ENCODE data around the gene AMPD3.

Gene AMPD3

DNA sequence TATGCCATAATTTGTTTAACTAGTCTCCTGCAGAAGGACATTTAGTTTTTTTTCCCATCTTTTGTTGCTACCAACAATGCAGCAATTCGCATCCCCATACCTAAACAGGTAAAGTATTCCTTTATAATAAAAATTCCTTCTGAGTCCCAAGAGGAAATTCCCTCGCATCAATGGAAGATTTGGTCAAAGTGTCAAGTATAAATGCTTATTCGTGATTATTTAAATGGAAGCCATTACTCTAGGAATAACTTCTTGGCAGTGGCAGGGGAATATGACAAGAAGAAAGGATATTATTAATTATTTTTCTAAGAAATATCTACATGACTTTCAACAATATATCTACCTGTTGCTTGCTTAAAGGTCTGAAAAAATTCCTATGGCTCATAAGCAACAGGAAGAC is 60.4 kb downstream of the AMPD3 start:
- 89 to 95% methylated on average over 2 to 3 of the region's 3 CpGs for WGBS, 2 experiments
- Histone ChIP-seq H3K27me3 (ENCODE audit: control insufficient read depth, insufficient read depth, low read length, poor library complexity, severe bottlenecking) (no peaks in the 10 kb centered on the region), H3K4me1 (ENCODE audit: control insufficient read depth, insufficient read depth, low read length) (peaks cover 7% of the 10 kb centered on the region), H3K27ac (ENCODE audit: insufficient read depth, low read depth, low read length, poor library complexity, severe bottlenecking) (no peak overlapping the region), H3K36me3 (ENCODE audit: control insufficient read depth, insufficient read depth, low read length) (no peaks in the 10 kb centered on the region), H3K4me3 (ENCODE audit: insufficient read depth, low read depth, low read length) (no peak overlapping the region), H3K9me3 (ENCODE audit: control insufficient read depth, low read length) (no peaks in the 10 kb centered on the region)

GRCh38 chr11:10518123-10518522 is 63.1 kb downstream of the AMPD3 start:
- no peaks in the 10 kb centered on the region for H3K9me3 ChIP-seq (ENCODE audit: control insufficient read depth, low read length)
- no peaks in the 10 kb centered on the region for H3K27me3 ChIP-seq (ENCODE audit: control insufficient read depth, insufficient read depth, low read length, poor library complexity, severe bottlenecking)
- no peaks in the 10 kb centered on the region for H3K4me1 ChIP-seq (ENCODE audit: control insufficient read depth, insufficient read depth, low read length)
- no peaks in the 10 kb centered on the region for H3K36me3 ChIP-seq (ENCODE audit: control insufficient read depth, insufficient read depth, low read length)
- no peak overlapping the region for H3K4me3 ChIP-seq (ENCODE audit: insufficient read depth, low read depth, low read length)
- H3K27ac ChIP-seq (ENCODE audit: insufficient read depth, low read depth, low read length, poor library complexity, severe bottlenecking), result no peak overlapping the region

GRCh38 chr11:10518891-10519290 is 63.8 kb downstream of the AMPD3 start:
- WGBS, 2 experiments, result 95% methylated on average over 2 of the region's 2 CpGs; no CpG with 5 or more reads in 1 of the 2 experiments
- Histone ChIP-seq H3K9me3 (ENCODE audit: control insufficient read depth, low read length) (no peaks in the 10 kb centered on the region), H3K27ac (ENCODE audit: insufficient read depth, low read depth, low read length, poor library complexity, severe bottlenecking) (no peak overlapping the region), H3K36me3 (ENCODE audit: control insufficient read depth, insufficient read depth, low read length) (no peaks in the 10 kb centered on the region), H3K4me1 (ENCODE audit: control insufficient read depth, insufficient read depth, low read length) (no peaks in the 10 kb centered on the region), H3K27me3 (ENCODE audit: control insufficient read depth, insufficient read depth, low read length, poor library complexity, severe bottlenecking) (no peaks in the 10 kb centered on the region), H3K4me3 (ENCODE audit: insufficient read depth, low read depth, low read length) (no peak overlapping the region)

GRCh38 chr11:10519630-10520029 is 64.6 kb downstream of the AMPD3 start:
- 96 to 99% methylated on average over 2 of the region's 2 CpGs for WGBS, 2 experiments
- H3K4me3 ChIP-seq (ENCODE audit: insufficient read depth, low read depth, low read length), result no peak overlapping the region
- H3K27me3 ChIP-seq (ENCODE audit: control insufficient read depth, insufficient read depth, low read length, poor library complexity, severe bottlenecking), result no peaks in the 10 kb centered on the region
- H3K4me1 ChIP-seq (ENCODE audit: control insufficient read depth, insufficient read depth, low read length), result no peaks in the 10 kb centered on the region
- no peak overlapping the region for H3K27ac ChIP-seq (ENCODE audit: insufficient read depth, low read depth, low read length, poor library complexity, severe bottlenecking)
- no peaks in the 10 kb centered on the region for H3K9me3 ChIP-seq (ENCODE audit: control insufficient read depth, low read length)
- H3K36me3 ChIP-seq (ENCODE audit: control insufficient read depth, insufficient read depth, low read length), result no peaks in the 10 kb centered on the region

DNA sequence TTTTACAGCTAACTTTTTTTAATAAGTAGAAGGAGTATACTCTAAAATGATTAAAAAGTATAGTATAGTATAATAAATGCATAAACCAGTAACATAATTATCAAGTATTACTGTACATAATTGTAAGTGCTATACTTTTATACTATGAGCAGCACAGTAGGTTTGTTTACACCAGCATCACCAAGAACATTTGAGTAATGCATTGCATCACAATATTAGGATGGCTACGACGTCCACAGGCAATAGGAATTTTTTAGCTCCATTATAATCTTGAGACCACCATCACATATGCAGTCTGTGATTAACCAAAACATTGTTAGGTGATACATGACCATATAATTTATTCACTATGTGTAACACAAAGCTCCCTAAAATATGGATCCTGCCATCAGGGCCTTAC is 65.5 kb downstream of the AMPD3 start:
- no peaks in the 10 kb centered on the region for H3K9me3 ChIP-seq (ENCODE audit: control insufficient read depth, low read length)
- H3K4me1 ChIP-seq (ENCODE audit: control insufficient read depth, insufficient read depth, low read length), result no peaks in the 10 kb centered on the region
- no peak overlapping the region for H3K4me3 ChIP-seq (ENCODE audit: insufficient read depth, low read depth, low read length)
- WGBS, 2 experiments, result 90 to 95% methylated on average over 2 of the region's 2 CpGs
- no peaks in the 10 kb centered on the region for H3K36me3 ChIP-seq (ENCODE audit: control insufficient read depth, insufficient read depth, low read length)
- no peaks in the 10 kb centered on the region for H3K27me3 ChIP-seq (ENCODE audit: control insufficient read depth, insufficient read depth, low read length, poor library complexity, severe bottlenecking)
- H3K27ac ChIP-seq (ENCODE audit: insufficient read depth, low read depth, low read length, poor library complexity, severe bottlenecking), result no peak overlapping the region

DNA sequence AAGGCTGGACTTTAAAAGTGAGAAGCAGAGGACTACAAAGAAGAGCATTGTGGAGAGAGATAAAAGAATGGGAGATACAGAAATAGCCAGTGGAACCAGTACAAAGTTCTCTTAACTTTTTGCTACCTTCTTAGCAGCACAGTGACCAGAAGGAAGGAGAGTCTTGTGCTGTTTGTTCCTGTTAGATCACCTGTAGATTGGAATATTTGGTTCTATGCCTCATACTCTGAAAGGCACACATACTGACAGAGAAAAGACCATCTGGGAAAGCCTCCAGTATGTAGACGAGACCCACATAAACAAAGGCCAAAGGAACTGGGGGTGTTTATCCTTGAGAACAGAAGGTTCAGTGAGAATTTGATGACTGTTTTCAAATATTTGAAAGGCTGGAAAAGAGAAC is 67.2 kb downstream of the AMPD3 start:
- Histone ChIP-seq H3K4me3 (ENCODE audit: insufficient read depth, low read depth, low read length) (no peak overlapping the region), H3K27me3 (ENCODE audit: control insufficient read depth, insufficient read depth, low read length, poor library complexity, severe bottlenecking) (no peaks in the 10 kb centered on the region), H3K4me1 (ENCODE audit: control insufficient read depth, insufficient read depth, low read length) (no peaks in the 10 kb centered on the region), H3K27ac (ENCODE audit: insufficient read depth, low read depth, low read length, poor library complexity, severe bottlenecking) (no peak overlapping the region), H3K9me3 (ENCODE audit: control insufficient read depth, low read length) (no peaks in the 10 kb centered on the region), H3K36me3 (ENCODE audit: control insufficient read depth, insufficient read depth, low read length) (no peaks in the 10 kb centered on the region)
- WGBS, 2 experiments, result 97 to 100% methylated on average over 1 of the region's 1 CpG

GRCh38 chr11:10522921-10523320 is 67.9 kb downstream of the AMPD3 start:
- no peaks in the 10 kb centered on the region for H3K36me3 ChIP-seq (ENCODE audit: control insufficient read depth, insufficient read depth, low read length)
- H3K4me3 ChIP-seq (ENCODE audit: insufficient read depth, low read depth, low read length), result no peak overlapping the region
- WGBS, 2 experiments, result 89 to 92% methylated on average over 2 of the region's 2 CpGs
- H3K27me3 ChIP-seq (ENCODE audit: control insufficient read depth, insufficient read depth, low read length, poor library complexity, severe bottlenecking), result no peaks in the 10 kb centered on the region
- H3K9me3 ChIP-seq (ENCODE audit: control insufficient read depth, low read length), result no peaks in the 10 kb centered on the region
- no peak overlapping the region for H3K27ac ChIP-seq (ENCODE audit: insufficient read depth, low read depth, low read length, poor library complexity, severe bottlenecking)
- H3K4me1 ChIP-seq (ENCODE audit: control insufficient read depth, insufficient read depth, low read length), result no peaks in the 10 kb centered on the region

DNA sequence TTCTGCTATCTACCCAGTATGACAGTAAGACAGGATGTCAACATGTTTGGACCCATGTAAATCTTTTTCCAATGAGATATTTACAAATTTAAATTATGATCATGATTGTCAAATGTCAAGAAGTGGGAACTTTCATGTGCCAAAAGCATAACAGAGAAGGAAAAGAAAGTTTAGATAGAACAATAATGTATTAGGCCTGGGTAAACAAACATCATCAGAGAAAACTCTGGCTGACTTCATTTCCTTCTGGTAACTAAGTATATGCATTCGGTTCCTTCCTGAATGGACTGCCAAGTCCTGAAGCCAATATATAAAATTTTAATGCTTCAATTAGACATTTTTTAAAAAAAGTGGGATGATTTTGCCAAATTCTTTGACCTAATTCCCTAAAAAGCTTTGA is 69.4 kb downstream of the AMPD3 start:
- Histone ChIP-seq H3K36me3 (ENCODE audit: control insufficient read depth, insufficient read depth, low read length) (no peaks in the 10 kb centered on the region), H3K9me3 (ENCODE audit: control insufficient read depth, low read length) (no peaks in the 10 kb centered on the region), H3K27ac (ENCODE audit: insufficient read depth, low read depth, low read length, poor library complexity, severe bottlenecking) (no peak overlapping the region), H3K27me3 (ENCODE audit: control insufficient read depth, insufficient read depth, low read length, poor library complexity, severe bottlenecking) (no peaks in the 10 kb centered on the region), H3K4me3 (ENCODE audit: insufficient read depth, low read depth, low read length) (no peak overlapping the region), H3K4me1 (ENCODE audit: control insufficient read depth, insufficient read depth, low read length) (no peaks in the 10 kb centered on the region)
- WGBS, 2 experiments, result 80 to 92% methylated on average over 1 of the region's 1 CpG

- Histone ChIP-seq H3K4me3 (ENCODE audit: insufficient read depth, low read depth, low read length) (no peak overlapping the region), H3K27ac (ENCODE audit: insufficient read depth, low read depth, low read length, poor library complexity, severe bottlenecking) (no peak overlapping the region), H3K4me1 (ENCODE audit: control insufficient read depth, insufficient read depth, low read length) (no peaks in the 10 kb centered on the region), H3K27me3 (ENCODE audit: control insufficient read depth, insufficient read depth, low read length, poor library complexity, severe bottlenecking) (no peaks in the 10 kb centered on the region), H3K36me3 (ENCODE audit: control insufficient read depth, insufficient read depth, low read length) (no peaks in the 10 kb centered on the region), H3K9me3 (ENCODE audit: control insufficient read depth, low read length) (no peaks in the 10 kb centered on the region)
- WGBS, 2 experiments, result 92 to 95% methylated on average over 5 to 6 of the region's 6 CpGs
Observed at GRCh38 chr11:10526974-10527918, 72.2 kb downstream of the AMPD3 start.

- no peaks in the 10 kb centered on the region for H3K4me1 ChIP-seq (ENCODE audit: control insufficient read depth, insufficient read depth, low read length)
- no peak overlapping the region for H3K4me3 ChIP-seq (ENCODE audit: insufficient read depth, low read depth, low read length)
- H3K27ac ChIP-seq (ENCODE audit: insufficient read depth, low read depth, low read length, poor library complexity, severe bottlenecking), result no peak overlapping the region
- no peaks in the 10 kb centered on the region for H3K27me3 ChIP-seq (ENCODE audit: control insufficient read depth, insufficient read depth, low read length, poor library complexity, severe bottlenecking)
- no peaks in the 10 kb centered on the region for H3K36me3 ChIP-seq (ENCODE audit: control insufficient read depth, insufficient read depth, low read length)
- no peaks in the 10 kb centered on the region for H3K9me3 ChIP-seq (ENCODE audit: control insufficient read depth, low read length)
Observed at GRCh38 chr11:10528121-10528520, 73.1 kb downstream of the AMPD3 start.

Measured in ectodermal cell (in vitro differentiated cells).